HepG2 (cell line): ENCODE data around the gene PDE4D. TPM values are rescaled to one million over a fixed set of nuclear protein-coding genes. Genes with fewer than 3 reads are reported as not detected.
A peak's percentile ranks its signal among the peaks of the same experiment; 100 is the strongest.

ENCODE experiments used
- ARNTL ChIP-seq: sonication (generic); formaldehyde crosslinking; IDR thresholded peaks from 2 replicates; pipeline ENCODE4 v1.4.0; 2020; ENCODE audit warnings: mild to moderate bottlenecking, missing genetic modification reagents
- ATF7 ChIP-seq, 2 experiments: fragments of 450-650 bp in 1 of 2; sonication (generic) in 1 of 2; formaldehyde crosslinking in 1 of 2; IDR thresholded peaks; 2 replicates each; pipeline versions ENCODE4 v1.4.0 to v1.6.1; 2016 to 2020; ENCODE audit warnings: antibody characterized with exemption in 1 of 2, mild to moderate bottlenecking in 1 of 2, missing genetic modification reagents in 1 of 2
- ATF7-NPFF ChIP-seq: sonication (generic); formaldehyde crosslinking; IDR thresholded peaks from 2 replicates; pipeline ENCODE4 v1.8.1; 2023; ENCODE audit warnings: mild to moderate bottlenecking, low read depth, missing genetic modification reagents, moderate library complexity
- CCDC6 ChIP-seq: sonication (generic); formaldehyde crosslinking; IDR thresholded peaks from 2 replicates; pipeline ENCODE4 v1.8.1; 2022; ENCODE audit warnings: mild to moderate bottlenecking, missing genetic modification reagents, moderate library complexity
- FIP1L1 ChIP-seq: fragments of 200-400 bp; formaldehyde crosslinking; IDR thresholded peaks from 2 replicates; pipeline ENCODE4 v1.6.1; 2018; ENCODE audit warnings: low read depth, mild to moderate bottlenecking, low read length, moderate library complexity, borderline replicate concordance; ENCODE audit not compliant: insufficient read depth
- HMG20A ChIP-seq: IDR thresholded peaks from 2 replicates; pipeline ENCODE4 v1.6.1; 2016; ENCODE audit warnings: borderline replicate concordance
- HMGA1 ChIP-seq: sonication (generic); formaldehyde crosslinking; conservative IDR thresholded peaks from 2 replicates; pipeline ENCODE4 v1.4.0; 2020; ENCODE audit warnings: missing genetic modification reagents
- MAFF ChIP-seq: IDR thresholded peaks from 2 replicates; pipeline ENCODE4 v1.6.1; 2011; ENCODE audit warnings: low read depth, low read length, improper control_type of control experiment
- MAX ChIP-seq: IDR thresholded peaks from 2 replicates; pipeline ENCODE4 v1.6.1; 2012; ENCODE audit warnings: inconsistent platforms
- RBM39 ChIP-seq: fragments of 200-400 bp; formaldehyde crosslinking; IDR thresholded peaks from one replicate; pipeline ENCODE4 v1.6.1; 2018; ENCODE audit warnings: antibody characterized with exemption, mild to moderate bottlenecking, low read depth, low read length; ENCODE audit not compliant: poor library complexity, severe bottlenecking
- SP4 ChIP-seq: sonication (generic); formaldehyde crosslinking; IDR thresholded peaks from 2 replicates; pipeline ENCODE4 v1.8.1; 2023; ENCODE audit warnings: mild to moderate bottlenecking, missing genetic modification reagents
- SUZ12 ChIP-seq: fragments of 150-350 bp; IDR thresholded peaks from 2 replicates; pipeline ENCODE4 v1.6.1; 2014; ENCODE audit warnings: low read depth, low read length
- TEAD3 ChIP-seq: optimal IDR thresholded peaks from 2 replicates; pipeline ENCODE3; 2016; ENCODE audit warnings: borderline replicate concordance
- TOPORS ChIP-seq: sonication (generic); formaldehyde crosslinking; IDR thresholded peaks from 2 replicates; pipeline ENCODE4 v1.8.0; 2023; ENCODE audit warnings: mild to moderate bottlenecking, missing genetic modification reagents
- ZGPAT ChIP-seq: IDR thresholded peaks from 2 replicates; pipeline ENCODE4 v1.6.1; 2016; ENCODE audit warnings: mild to moderate bottlenecking
- ZNF12 ChIP-seq: sonication (generic); formaldehyde crosslinking; IDR thresholded peaks from 2 replicates; pipeline ENCODE4 v1.5.0; 2020; ENCODE audit warnings: missing genetic modification reagents
- ZNF225 ChIP-seq: sonication (generic); formaldehyde crosslinking; IDR thresholded peaks from 2 replicates; pipeline ENCODE4 v1.4.0; 2020; ENCODE audit warnings: mild to moderate bottlenecking, missing genetic modification reagents
- ZNF263 ChIP-seq: sonication (generic); formaldehyde crosslinking; IDR thresholded peaks from 2 replicates; pipeline ENCODE4 v1.4.0; 2020; ENCODE audit warnings: missing genetic modification reagents
- ZNF337 ChIP-seq: sonication (generic); formaldehyde crosslinking; IDR thresholded peaks from 2 replicates; pipeline ENCODE4 v1.5.1; 2020; ENCODE audit warnings: missing genetic modification reagents, low read depth, mild to moderate bottlenecking, borderline replicate concordance
- ZNF547 ChIP-seq: sonication (generic); formaldehyde crosslinking; IDR thresholded peaks from 2 replicates; pipeline ENCODE4 v1.5.1; 2020; ENCODE audit warnings: mild to moderate bottlenecking, missing genetic modification reagents
- ZNF639 ChIP-seq: conservative IDR thresholded peaks from 2 replicates; pipeline ENCODE4 v1.6.1; 2018; ENCODE audit warnings: missing genetic modification reagents
- ZNF740 ChIP-seq: sonication (generic); formaldehyde crosslinking; IDR thresholded peaks from 2 replicates; pipeline ENCODE4 v1.4.0; 2020; ENCODE audit warnings: missing genetic modification reagents
- ZNF746 ChIP-seq: sonication (generic); formaldehyde crosslinking; IDR thresholded peaks from 2 replicates; pipeline ENCODE4 v1.8.0; 2022; ENCODE audit warnings: mild to moderate bottlenecking, missing genetic modification reagents
- ZNF775 ChIP-seq: sonication (generic); formaldehyde crosslinking; IDR thresholded peaks from 2 replicates; pipeline ENCODE4 v1.4.0; 2020; ENCODE audit warnings: missing genetic modification reagents, mild to moderate bottlenecking, moderate library complexity, borderline replicate concordance
- ZSCAN20 ChIP-seq: sonication (generic); formaldehyde crosslinking; IDR thresholded peaks from 2 replicates; pipeline ENCODE4 v1.4.0; 2020; ENCODE audit warnings: missing genetic modification reagents, mild to moderate bottlenecking, borderline replicate concordance
- ZSCAN22 ChIP-seq: sonication (generic); formaldehyde crosslinking; IDR thresholded peaks from 2 replicates; pipeline ENCODE4 v1.4.0; 2020; ENCODE audit warnings: mild to moderate bottlenecking, missing genetic modification reagents
- ZSCAN5A ChIP-seq: sonication (generic); formaldehyde crosslinking; IDR thresholded peaks from 2 replicates; pipeline ENCODE4 v1.8.0; 2022; ENCODE audit warnings: mild to moderate bottlenecking, missing genetic modification reagents, borderline replicate concordance
- polyA plus RNA-seq, 8 experiments: library from polyadenylated mRNA; depleted of rRNA in 3 of 8; stranded (reverse) in 7 of 8; unstranded in 1 of 8; fragments of >200 nt; fragmentation: Illumina TruSeq in 4 of 8; extraction: Trizol in 4 of 8; gene quantifications; 2 replicates each; pipeline versions ENCODE4 v1.2.1 to v1.2.3, GENCODE V29; 2011 to 2016; ENCODE audit warnings: low read depth in 4 of 8, missing spikeins in 1 of 8, mixed read lengths in 1 of 8; ENCODE audit not compliant: insufficient read depth in 1 of 8
- total RNA-seq, 5 experiments: library from RNA; depleted of rRNA; stranded (reverse); fragments of >200 nt; fragmentation: Illumina TruSeq; extraction: Trizol; gene quantifications; 2 replicates each; pipeline ENCODE4 v1.2.3, GENCODE V29; 2016; ENCODE audit warnings: low read depth in 1 of 5

The PDE4D gene
- total and polyA plus RNA-seq, 2 of the 13 experiments (the other 11 are each of a cell fraction or from before 2014, with no cell fraction given): 7.0 to 12.2 TPM

- TF ChIP-seq ZSCAN5A (CRISPR knock-in tag) (no peak), ZNF337 (no peak), FIP1L1 (no peak), ARNTL (CRISPR knock-in tag) (no peak), ZSCAN22 (CRISPR knock-in tag) (no peak), TEAD3 (CRISPR knock-in tag) (no peak), ZNF225 (CRISPR knock-in tag) (no peak), CCDC6 (no peak), ZNF746 (CRISPR knock-in tag) (no peak), ZGPAT (peak; percentile 18; the same call in 1 of the 2 replicates), MAX (no peak), ZNF547 (no peak), ATF7 (IDR thresholded peaks at IDR 0.05) (peak; percentile 43; the same call in 1 of the 2 replicates), ATF7 (CRISPR knock-in tag; IDR thresholded peaks at IDR 0.05) (no peak), ZNF639 (CRISPR knock-in tag) (no peak), RBM39 (no peak), ZSCAN20 (no peak), ATF7-NPFF (CRISPR knock-in tag) (no peak), SUZ12 (no peak), HMGA1 (CRISPR knock-in tag) (no peak), ZNF12 (CRISPR knock-in tag) (no peak), TOPORS (CRISPR knock-in tag) (no peak), MAFF (peak; percentile 45; the same call in 1 of the 2 replicates), ZNF263 (CRISPR knock-in tag) (no peak), HMG20A (CRISPR knock-in tag) (peak; percentile 11; the same call in 1 of the 2 replicates), ZNF775 (CRISPR knock-in tag) (no peak), SP4 (CRISPR knock-in tag) (no peak), ZNF740 (CRISPR knock-in tag) (no peak)
Measured at GRCh38 chr5:59062986-59063683, 830.4 kb downstream of the PDE4D start (continued).
